Islet of Langerhans (tissue), 1 donor: Measurements from ENCODE around the gene PDE6H.

Source experiments
- FAIRE-seq: peaks from one replicate; lab custom pipeline; 2011; peaks lifted over from hg19 to GRCh38; lab: Jason Lieb, UNC

PDE6H gene

GRCh38 chr12:14972816-14973215, at the start of gene PDE6H:
PDE6H (plus strand) TSS chr12:14973042; CDS start chr12:14978013, 4,971 bp downstream.
- FAIRE-seq = no peak

- no peak for FAIRE-seq
Measured at GRCh38 chr12:14923944-14924343, 48.9 kb upstream of the PDE6H start.

GRCh38 chr12:14924541-14924940, 48.3 kb upstream of the PDE6H start:
- FAIRE-seq = no peak

- no peak for FAIRE-seq
Measured at GRCh38 chr12:14927267-14927666, 45.6 kb upstream of the PDE6H start.

GRCh38 chr12:14928931-14929330, 43.9 kb upstream of the PDE6H start:
- peak; percentile 60 for FAIRE-seq

- FAIRE-seq = no peak
Measured at GRCh38 chr12:14930299-14930698, 42.5 kb upstream of the PDE6H start.

- no peak for FAIRE-seq
Measured at GRCh38 chr12:14931359-14931758, 41.5 kb upstream of the PDE6H start.

GRCh38 chr12:14931791-14932560, 40.9 kb upstream of the PDE6H start:
- FAIRE-seq = no peak

- FAIRE-seq = no peak
Measured at GRCh38 chr12:14934511-14934910, 38.3 kb upstream of the PDE6H start.

GRCh38 chr12:14935031-14935430, 37.8 kb upstream of the PDE6H start:
- peak; percentile 64 for FAIRE-seq

GRCh38 chr12:14936224-14936861, 36.5 kb upstream of the PDE6H start:
- no peak for FAIRE-seq

GRCh38 chr12:14937014-14937413, 35.8 kb upstream of the PDE6H start:
- FAIRE-seq = no peak

GRCh38 chr12:14937689-14938088, 35.2 kb upstream of the PDE6H start:
- FAIRE-seq = no peak

- FAIRE-seq = no peak
Measured at GRCh38 chr12:14938301-14938700, 34.5 kb upstream of the PDE6H start, which contains the start of gene ERP27. ERP27 (minus strand) TSS chr12:14938537; CDS start chr12:14938508, 29 bp downstream.

GRCh38 chr12:14941369-14941768, 31.5 kb upstream of the PDE6H start:
- no peak for FAIRE-seq

GRCh38 chr12:14942196-14942931, 30.5 kb upstream of the PDE6H start:
- no peak for FAIRE-seq

- FAIRE-seq = no peak
Measured at GRCh38 chr12:14946162-14946561, 26.7 kb upstream of the PDE6H start.

- no peak for FAIRE-seq
Measured at GRCh38 chr12:14946861-14947260, 26.0 kb upstream of the PDE6H start.

GRCh38 chr12:14948672-14949071, 24.2 kb upstream of the PDE6H start:
- peak; percentile 93 for FAIRE-seq

- no peak for FAIRE-seq
Measured at GRCh38 chr12:14949631-14950030, 23.2 kb upstream of the PDE6H start.

GRCh38 chr12:14950421-14950820, 22.4 kb upstream of the PDE6H start:
- no peak for FAIRE-seq

GRCh38 chr12:14950982-14951746, 21.7 kb upstream of the PDE6H start:
- no peak for FAIRE-seq
